GM18519 (cell line): ENCODE results near the gene KIAA0040.
"Not testable (repeated sequence)": the region's sequence is repeated elsewhere in the genome, so short reads cannot be mapped to it uniquely, and the experiment has no call there.

Experiments used
- ATAC-seq: cut with Tn5 transposase; IDR thresholded peaks from one replicate; pipeline ENCODE4 v1.9.1; 2021; ENCODE audit warnings: mild to moderate bottlenecking, moderate library complexity; ENCODE audit not compliant: unreplicated experiment, low FRiP score

Gene KIAA0040

GRCh38 chr1:175114996-175115395 is 77.6 kb downstream of the KIAA0040 start:
- no peak for ATAC-seq

- not testable (repeated sequence) for ATAC-seq
These were observed 84.2 kb downstream of the KIAA0040 start for GRCh38 chr1:175108331-175108820.
